Osteoblast (primary cell): Measurements from ENCODE around the gene KLHL18. TPM values are rescaled to one million over a fixed set of nuclear protein-coding genes. Genes with fewer than 3 reads are reported as not detected.
"Not testable (repeated sequence)": the region's sequence is repeated elsewhere in the genome, so short reads cannot be mapped to it uniquely, and the experiment has no call there.

ENCODE experiments used
- DNase-seq: peaks from one replicate; pipeline ENCODE4 v3.0.0; 2011; ENCODE audit warnings: low spot score, mixed read lengths; ENCODE audit not compliant: insufficient read length; ENCODE audit errors: missing footprints
- H2AFZ ChIP-seq: 2 replicates; pipeline ENCODE4 v1.6.0; 2011; ENCODE audit warnings: mild to moderate bottlenecking, low read length
- H3K27ac ChIP-seq: 2 replicates; pipeline ENCODE4 v1.5.1; 2011; ENCODE audit warnings: mild to moderate bottlenecking, low read depth, low read length, moderate library complexity
- H3K27me3 ChIP-seq: 2 replicates; pipeline ENCODE4 v1.6.0; 2012; ENCODE audit warnings: mild to moderate bottlenecking, control low read depth, inconsistent platforms, low read length, moderate library complexity; ENCODE audit not compliant: insufficient read depth
- H3K36me3 ChIP-seq: 2 replicates; pipeline ENCODE4 v1.5.1; 2011; ENCODE audit warnings: mild to moderate bottlenecking, low read length, control low read depth, moderate library complexity; ENCODE audit not compliant: insufficient read depth
- H3K4me1 ChIP-seq: 2 replicates; pipeline ENCODE4 v1.5.1; 2011; ENCODE audit warnings: mild to moderate bottlenecking, low read length, control low read depth, moderate library complexity; ENCODE audit not compliant: insufficient read depth
- H3K4me2 ChIP-seq: 2 replicates; pipeline ENCODE4 v1.6.0; 2011; ENCODE audit warnings: mild to moderate bottlenecking, low read length; ENCODE audit not compliant: insufficient read depth
- H3K4me3 ChIP-seq: fragments of 200-600 bp; sonication (generic); 3 replicates; pipeline ENCODE4 v1.5.1; 2012; ENCODE audit warnings: mild to moderate bottlenecking, low read length, inconsistent platforms; ENCODE audit not compliant: insufficient read depth
- H3K79me2 ChIP-seq: 2 replicates; pipeline ENCODE4 v1.6.0; 2012; ENCODE audit warnings: mild to moderate bottlenecking, low read length, control low read depth, inconsistent platforms; ENCODE audit not compliant: insufficient read depth
- H3K9me3 ChIP-seq: 2 replicates; pipeline ENCODE4 v1.5.1; 2011; ENCODE audit warnings: low read depth, low read length, control low read depth
- H4K20me1 ChIP-seq: 2 replicates; pipeline ENCODE4 v1.6.0; 2012; ENCODE audit warnings: mild to moderate bottlenecking, low read length, control low read depth; ENCODE audit not compliant: insufficient read depth
- total RNA-seq: library from RNA; depleted of rRNA; stranded (reverse); fragments of >200 nt; gene quantifications from 2 replicates; pipeline ENCODE4 v1.2.3, GENCODE V29; 2012
- TF ChIP-seq, protein P1 (sequence below): IDR thresholded peaks from 2 replicates; pipeline ENCODE4 v1.5.1; 2011; ENCODE audit warnings: mild to moderate bottlenecking, low read depth, low read length, moderate library complexity; ENCODE audit errors: extremely low read depth

The KLHL18 gene
- total RNA-seq, 1 donor = 21.4 TPM

DNA sequence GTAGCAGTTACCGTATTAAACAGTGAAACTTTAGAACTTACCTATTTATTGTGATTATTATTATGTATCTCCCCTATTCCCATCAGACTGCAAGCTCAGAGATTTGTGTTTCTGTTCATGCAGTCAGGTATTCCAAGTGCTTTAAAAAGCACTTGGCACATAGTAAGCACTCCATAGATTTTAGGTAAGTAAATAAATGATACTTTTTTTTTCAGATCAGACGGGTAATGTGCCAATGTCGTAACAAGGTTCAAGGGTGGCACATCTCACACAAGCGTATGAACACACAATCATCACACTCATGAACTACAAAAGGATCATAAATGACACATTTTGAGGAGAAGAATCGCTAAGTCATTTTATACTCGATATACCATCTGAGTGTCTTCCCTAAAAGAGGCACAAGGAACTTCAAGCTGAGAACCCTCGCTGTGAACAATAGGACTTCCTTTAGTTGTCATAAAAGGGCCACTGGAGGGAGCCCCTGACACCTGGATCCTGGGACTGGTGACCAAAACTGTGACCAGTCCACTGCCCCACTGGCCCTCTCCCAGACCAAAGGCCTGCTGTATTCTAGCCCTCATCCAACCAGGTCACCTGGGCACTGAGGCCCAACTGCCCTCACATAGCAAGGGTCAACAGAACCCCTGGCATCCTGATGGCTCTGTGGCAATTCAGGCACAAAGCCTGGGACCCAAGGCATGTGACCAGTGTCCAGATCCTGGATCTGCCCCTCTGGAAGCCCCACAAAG lies 32.3 kb upstream of the KLHL18 start:
- Histone ChIP-seq H4K20me1 (no peaks in the 10 kb centered on the region), H3K36me3 (no peaks in the 10 kb centered on the region), H3K27me3 (no peaks in the 10 kb centered on the region), H3K79me2 (no peaks in the 10 kb centered on the region), H3K27ac (no peak overlapping the region), H3K9me3 (no peaks in the 10 kb centered on the region), H3K4me1 (no peaks in the 10 kb centered on the region), H3K4me3 (no peak overlapping the region), H2AFZ (no peak overlapping the region), H3K4me2 (no peak overlapping the region)
- DNase-seq = peak; percentile 92
- TF ChIP-seq, protein P1, sequence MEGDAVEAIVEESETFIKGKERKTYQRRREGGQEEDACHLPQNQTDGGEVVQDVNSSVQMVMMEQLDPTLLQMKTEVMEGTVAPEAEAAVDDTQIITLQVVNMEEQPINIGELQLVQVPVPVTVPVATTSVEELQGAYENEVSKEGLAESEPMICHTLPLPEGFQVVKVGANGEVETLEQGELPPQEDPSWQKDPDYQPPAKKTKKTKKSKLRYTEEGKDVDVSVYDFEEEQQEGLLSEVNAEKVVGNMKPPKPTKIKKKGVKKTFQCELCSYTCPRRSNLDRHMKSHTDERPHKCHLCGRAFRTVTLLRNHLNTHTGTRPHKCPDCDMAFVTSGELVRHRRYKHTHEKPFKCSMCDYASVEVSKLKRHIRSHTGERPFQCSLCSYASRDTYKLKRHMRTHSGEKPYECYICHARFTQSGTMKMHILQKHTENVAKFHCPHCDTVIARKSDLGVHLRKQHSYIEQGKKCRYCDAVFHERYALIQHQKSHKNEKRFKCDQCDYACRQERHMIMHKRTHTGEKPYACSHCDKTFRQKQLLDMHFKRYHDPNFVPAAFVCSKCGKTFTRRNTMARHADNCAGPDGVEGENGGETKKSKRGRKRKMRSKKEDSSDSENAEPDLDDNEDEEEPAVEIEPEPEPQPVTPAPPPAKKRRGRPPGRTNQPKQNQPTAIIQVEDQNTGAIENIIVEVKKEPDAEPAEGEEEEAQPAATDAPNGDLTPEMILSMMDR = peak; percentile 37

DNA sequence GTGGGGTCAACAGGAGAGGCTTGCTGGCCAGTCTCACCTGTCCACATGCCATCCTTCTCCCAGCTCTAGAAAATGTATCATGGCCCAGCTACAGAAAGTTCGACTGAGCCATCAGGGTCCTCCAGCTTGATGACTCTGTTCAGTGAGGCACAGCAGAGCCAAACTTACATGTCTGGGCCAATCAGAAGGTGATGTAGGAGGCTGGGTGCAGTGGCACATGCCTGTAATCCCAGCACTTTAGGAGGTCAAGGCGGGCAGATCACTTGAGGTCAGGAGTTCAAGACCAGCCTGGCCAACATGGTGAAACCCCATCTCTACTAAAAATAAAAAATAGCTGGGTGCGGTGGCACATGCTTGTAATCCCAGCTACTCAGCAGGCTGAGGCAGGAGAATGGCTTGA lies 31.7 kb upstream of the KLHL18 start:
- not testable (repeated sequence) for H3K79me2 ChIP-seq, DNase-seq, H3K27ac ChIP-seq, H3K27me3 ChIP-seq, H3K36me3 ChIP-seq, H4K20me1 ChIP-seq, H3K9me3 ChIP-seq, H3K4me1 ChIP-seq, H3K4me3 ChIP-seq, H3K4me2 ChIP-seq, H2AFZ ChIP-seq

DNA sequence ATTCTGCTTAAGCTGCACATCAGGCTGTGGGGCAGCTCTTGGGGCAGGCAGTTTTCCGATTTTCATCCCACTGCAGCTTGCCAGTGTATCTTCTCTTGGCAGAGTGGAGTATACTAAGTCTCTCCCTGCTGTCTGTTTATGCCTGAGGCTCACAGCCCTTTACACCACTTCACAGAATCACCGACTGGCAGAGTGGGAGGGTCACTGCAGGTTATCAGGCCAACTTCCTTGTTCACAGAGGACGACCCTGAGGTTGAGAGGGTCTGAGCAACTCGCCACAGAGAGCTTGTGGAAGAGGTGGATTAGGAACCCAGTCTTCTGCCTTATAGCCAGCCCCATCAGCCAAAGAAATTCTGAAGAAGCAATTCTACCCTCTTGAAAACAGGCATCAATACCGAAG lies 31.1 kb upstream of the KLHL18 start:
- H2AFZ ChIP-seq = no peak overlapping the region
- no peaks in the 10 kb centered on the region for H3K36me3 ChIP-seq
- no peaks in the 10 kb centered on the region for H4K20me1 ChIP-seq
- TF ChIP-seq, protein P1 = no peak
- H3K4me3 ChIP-seq = no peak overlapping the region
- no peaks in the 10 kb centered on the region for H3K79me2 ChIP-seq
- DNase-seq = no peak
- no peak overlapping the region for H3K27ac ChIP-seq
- no peaks in the 10 kb centered on the region for H3K9me3 ChIP-seq
- H3K27me3 ChIP-seq = no peaks in the 10 kb centered on the region
- H3K4me2 ChIP-seq = no peak overlapping the region
- H3K4me1 ChIP-seq = no peaks in the 10 kb centered on the region

DNA sequence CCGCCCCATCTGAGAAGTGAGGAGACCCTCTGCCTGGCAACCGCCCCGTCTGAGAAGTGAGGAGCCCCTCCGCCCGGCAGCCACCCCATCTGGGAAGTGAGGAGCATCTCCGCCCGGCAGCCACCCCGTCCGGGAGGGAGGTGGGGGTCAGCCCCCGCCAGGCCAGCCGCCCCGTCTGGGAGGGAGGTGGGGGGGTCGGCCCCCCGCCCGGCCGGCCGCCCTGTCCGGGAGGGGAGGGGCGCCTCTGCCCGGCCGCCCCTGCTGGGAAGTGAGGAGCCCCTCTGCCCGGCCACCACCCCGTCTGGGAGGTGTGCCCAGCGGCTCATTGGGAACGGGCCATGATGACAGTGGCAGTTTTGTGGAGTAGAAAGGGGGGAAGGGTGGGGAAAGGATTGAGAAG lies 26.4 kb upstream of the KLHL18 start:
- not testable (repeated sequence) for DNase-seq, H3K4me1 ChIP-seq, H3K27me3 ChIP-seq, H3K36me3 ChIP-seq, H3K4me2 ChIP-seq, H4K20me1 ChIP-seq, H3K27ac ChIP-seq, H3K9me3 ChIP-seq, H3K4me3 ChIP-seq, H2AFZ ChIP-seq, H3K79me2 ChIP-seq

DNA sequence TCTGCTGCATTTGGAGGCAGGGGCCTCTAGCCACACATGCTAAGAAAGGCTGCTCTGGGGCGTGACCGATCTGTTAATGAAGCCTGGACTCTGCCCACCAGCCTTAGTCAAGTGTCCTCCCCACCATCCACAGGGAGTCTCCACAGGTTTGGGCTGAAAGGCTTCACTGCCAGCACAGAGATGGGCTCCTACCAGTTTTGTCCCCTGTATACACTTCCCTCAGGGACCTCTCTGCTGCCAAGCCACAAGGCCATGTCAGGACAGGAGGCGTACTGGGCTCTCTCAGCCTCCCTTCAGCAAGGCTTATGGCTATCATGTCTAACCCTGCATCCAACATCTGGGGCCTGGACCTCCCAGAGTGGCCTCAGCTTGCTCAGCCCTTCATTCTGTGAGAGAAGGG lies 23.6 kb upstream of the KLHL18 start:
- Histone ChIP-seq H2AFZ (no peak overlapping the region), H3K27ac (no peak overlapping the region), H4K20me1 (no peaks in the 10 kb centered on the region), H3K79me2 (no peaks in the 10 kb centered on the region), H3K9me3 (no peaks in the 10 kb centered on the region), H3K27me3 (peaks cover 2% of the 10 kb centered on the region), H3K36me3 (no peaks in the 10 kb centered on the region), H3K4me1 (no peaks in the 10 kb centered on the region), H3K4me2 (no peak overlapping the region), H3K4me3 (no peak overlapping the region)
- DNase-seq = no peak
- TF ChIP-seq, protein P1 = no peak
